PFSK-1 (cell line): Measurements from ENCODE around the gene RETREG2.

Experiments used
- POLR2AphosphoS5 ChIP-seq: IDR thresholded peaks from 2 replicates; pipeline ENCODE4 v1.6.1; 2012; ENCODE audit warnings: low read depth, mild to moderate bottlenecking, control low read depth, low read length, moderate library complexity
- REST ChIP-seq, 2 experiments: IDR thresholded peaks; 2 replicates each; pipeline versions ENCODE4 v1.6.1 to v1.8.0; 2011 to 2012; ENCODE audit warnings: low read depth in 2 of 2, low read length in 2 of 2, control low read depth in 1 of 2, inconsistent platforms in 1 of 2, mild to moderate bottlenecking in 1 of 2, moderate library complexity in 1 of 2; ENCODE audit not compliant: insufficient read depth in 1 of 2
- SIN3A ChIP-seq: IDR thresholded peaks from 2 replicates; pipeline ENCODE4 v1.6.1; 2012; ENCODE audit warnings: mild to moderate bottlenecking, low read length, moderate library complexity, borderline replicate concordance; ENCODE audit not compliant: insufficient read depth
- TAF1 ChIP-seq: IDR thresholded peaks from 2 replicates; pipeline ENCODE4 v1.6.1; 2012; ENCODE audit warnings: low read length, control low read depth, borderline replicate concordance; ENCODE audit not compliant: insufficient read depth

GRCh38 chr2:219225350-219225749 is 47.3 kb downstream of the RETREG2 start:
- TF ChIP-seq POLR2AphosphoS5 (no peak), TAF1 (no peak), SIN3A (no peak), REST (IDR thresholded peaks at IDR 0.05; ENCODE audit: insufficient read depth in 1 of 2, low read depth in 2 of 2, low read length in 2 of 2) (no peak)
